DOHH2 (cell line): Measurements from ENCODE around the gene EPN2.

ENCODE experiments used
- CTCF ChIP-seq: fragments of 200-600 bp; sonication (generic); IDR thresholded peaks from one replicate; pipeline ENCODE4 v1.5.1; 2014; ENCODE audit warnings: antibody characterized with exemption, mild to moderate bottlenecking, low read depth, low read length; ENCODE audit not compliant: poor library complexity, severe bottlenecking
- EZH2phosphoT487 ChIP-seq: fragments of 200-600 bp; sonication (generic); IDR thresholded peaks from 2 replicates; pipeline ENCODE4 v1.6.1; 2017; ENCODE audit warnings: borderline replicate concordance, mild to moderate bottlenecking, antibody characterized with exemption, low read length, moderate library complexity, mixed read lengths

- TF ChIP-seq CTCF: no peak
- no peak for TF ChIP-seq EZH2phosphoT487
Measured at GRCh38 chr17:19290066-19290705, 53.0 kb downstream of the EPN2 start.
